Measurements from ENCODE around the gene NAA80. TPM values are rescaled to one million over a fixed set of nuclear protein-coding genes. Genes with fewer than 3 reads are reported as not detected.
A peak's percentile ranks its signal among the peaks of the same experiment; 100 is the strongest.

NAA80 gene
- total RNA-seq, 1 donor from 2014 or later: 20.7 TPM

GRCh38 chr3:50333744-50334328 is 34.6 kb upstream of the NAA80 start:
- intact Hi-C loops (cut with DNase I): no loop called here
- ATAC-seq (peak; percentile 9), DNase-seq (ENCODE audit: low spot score) (peak; percentile 72)

GRCh38 chr3:50331364-50331907 is 32.2 kb upstream of the NAA80 start:
- ATAC-seq (no peak), DNase-seq (ENCODE audit: low spot score) (no peak)
- intact Hi-C loops (cut with DNase I): no loop called here

- ATAC-seq (no peak), DNase-seq (ENCODE audit: low spot score) (no peak)
- intact Hi-C loops (cut with DNase I): no loop called here
Measured at GRCh38 chr3:50330330-50330729, 31.1 kb upstream of the NAA80 start.

- intact Hi-C loops (cut with DNase I): no loop called here
- DNase-seq (ENCODE audit: low spot score) (peak; percentile 98), ATAC-seq (peak; percentile 91)
Measured at GRCh38 chr3:50327943-50328691, 28.9 kb upstream of the NAA80 start, which contains the start of gene TUSC2. TSS of gene TUSC2 (minus strand) at chr3:50328223. CDS start at chr3:50328099, 124 bp downstream.

- no peak for ATAC-seq
- DNase-seq (ENCODE audit: low spot score): no peak
- intact Hi-C loops (cut with DNase I): no loop called here
Measured at GRCh38 chr3:50327129-50327528, 27.9 kb upstream of the NAA80 start.

- no peak for DNase-seq (ENCODE audit: low spot score)
- no peak for ATAC-seq
- intact Hi-C loops (cut with DNase I): no loop called here
Measured at GRCh38 chr3:50326182-50326541, 27.0 kb upstream of the NAA80 start.

- no peak for ATAC-seq
- intact Hi-C loops (cut with DNase I): no loop called here
- DNase-seq (ENCODE audit: low spot score): no peak
Measured at GRCh38 chr3:50325497-50326181, 26.4 kb upstream of the NAA80 start.

- DNase-seq (ENCODE audit: low spot score) (no peak), ATAC-seq (no peak)
- intact Hi-C loops (cut with DNase I): no loop called here
Measured at GRCh38 chr3:50325113-50325480, 25.9 kb upstream of the NAA80 start.

- ATAC-seq (no peak), DNase-seq (ENCODE audit: low spot score) (peak; percentile 85)
- intact Hi-C loops (cut with DNase I): no loop called here
Measured at GRCh38 chr3:50324351-50325112, 25.3 kb upstream of the NAA80 start.

- intact Hi-C loops (cut with DNase I): no loop called here
- ATAC-seq: no peak
Measured at GRCh38 chr3:50323614-50324199, 24.5 kb upstream of the NAA80 start.

GRCh38 chr3:50323092-50323600 is 23.9 kb upstream of the NAA80 start:
- no peak for ATAC-seq
- intact Hi-C loops (cut with DNase I): no loop called here
- no peak for DNase-seq (ENCODE audit: low spot score)

More at GRCh38 chr3:50323614-50324199, 24.5 kb upstream of the NAA80 start:
- DNase-seq (ENCODE audit: low spot score): no peak

- ATAC-seq (peak; percentile 8), DNase-seq (ENCODE audit: low spot score) (peak; percentile 81)
- intact Hi-C loops (cut with DNase I): no loop called here
Measured at GRCh38 chr3:50322386-50323091, 23.3 kb upstream of the NAA80 start, which contains the start of gene HYAL2. TSS of gene HYAL2 (minus strand) at chr3:50322745. CDS start at chr3:50320489, 2,256 bp downstream.

- intact Hi-C loops (cut with DNase I): no loop called here
- no peak for ATAC-seq
- DNase-seq (ENCODE audit: low spot score): no peak
Measured at GRCh38 chr3:50322115-50322385, 22.8 kb upstream of the NAA80 start.

GRCh38 chr3:50321336-50322114 is 22.3 kb upstream of the NAA80 start:
- ATAC-seq (peak; percentile 84), DNase-seq (ENCODE audit: low spot score) (peak; percentile 93)
- intact Hi-C loops (cut with DNase I): no loop called here

GRCh38 chr3:50320853-50321335 is 21.7 kb upstream of the NAA80 start:
- DNase-seq (ENCODE audit: low spot score) (peak; percentile 89), ATAC-seq (peak; percentile 55)
- intact Hi-C loops (cut with DNase I): no loop called here

GRCh38 chr3:50319894-50320625 is 20.9 kb upstream of the NAA80 start:
- ATAC-seq: no peak
- intact Hi-C loops (cut with DNase I): no loop called here
- DNase-seq (ENCODE audit: low spot score): no peak
